ENCODE results near the gene LINGO4. TPM values are rescaled to one million over a fixed set of nuclear protein-coding genes. Genes with fewer than 3 reads are reported as not detected.
A peak's percentile ranks its signal among the peaks of the same experiment; 100 is the strongest.
"Not testable (repeated sequence)": the region's sequence is repeated elsewhere in the genome, so short reads cannot be mapped to it uniquely, and the experiment has no call there.

Gene LINGO4
- polyA plus RNA-seq, 1 donor = 0.40 TPM

DNA sequence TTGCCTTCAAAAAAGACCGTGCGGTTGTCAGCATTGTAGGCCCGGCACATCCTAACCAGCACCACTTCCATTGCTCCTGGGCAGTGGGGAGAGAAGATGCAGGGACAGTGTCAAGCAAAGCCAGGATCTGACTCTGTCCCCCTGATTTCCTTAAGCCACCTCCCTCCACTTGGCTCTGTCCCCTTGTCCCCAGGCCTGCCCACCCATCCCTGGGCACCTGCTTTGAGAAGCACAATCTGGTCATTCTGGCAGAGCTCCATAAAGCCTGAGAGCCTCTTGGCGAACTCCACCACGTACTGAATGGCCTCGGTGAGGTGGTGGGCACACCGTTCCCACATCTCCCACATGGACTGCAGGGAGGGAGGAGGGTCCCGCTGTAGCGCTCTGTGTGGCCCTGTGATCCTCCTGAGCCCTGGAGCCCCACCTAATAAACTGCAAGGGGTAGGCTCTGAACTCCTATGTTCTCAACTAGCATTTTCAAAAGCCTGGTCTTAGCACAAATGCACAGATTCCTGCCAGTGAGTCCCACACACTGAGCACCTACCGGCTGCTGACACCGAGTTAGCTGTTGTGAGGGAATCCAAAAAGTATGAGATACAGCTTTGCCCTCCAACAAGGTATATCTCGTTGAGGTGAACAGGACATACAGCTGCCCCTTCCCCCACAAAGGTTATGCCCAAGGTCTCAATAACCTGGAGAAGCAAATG lies 8.2 kb upstream of the LINGO4 start:
- no peak for DNase-seq

DNA sequence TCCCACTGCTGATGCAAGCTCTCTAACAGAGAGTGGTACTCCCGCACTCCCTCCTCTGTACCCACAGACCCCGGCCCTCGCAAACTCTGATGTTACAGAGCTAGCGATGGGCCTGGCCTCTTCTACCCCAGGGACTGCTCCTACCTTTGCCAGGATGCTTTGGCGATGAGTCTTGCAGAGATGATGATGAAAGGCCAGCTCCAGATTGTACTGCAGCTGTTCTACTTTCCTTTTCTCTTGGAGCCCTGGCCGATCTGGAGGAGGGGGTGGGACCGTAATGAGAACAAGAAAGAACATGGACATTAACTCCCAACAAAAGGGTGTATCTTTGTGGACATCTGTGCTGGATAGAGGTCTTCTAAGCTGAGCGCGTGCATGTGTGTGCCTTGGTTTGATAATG lies 6.0 kb upstream of the LINGO4 start:
- no peak for DNase-seq

DNA sequence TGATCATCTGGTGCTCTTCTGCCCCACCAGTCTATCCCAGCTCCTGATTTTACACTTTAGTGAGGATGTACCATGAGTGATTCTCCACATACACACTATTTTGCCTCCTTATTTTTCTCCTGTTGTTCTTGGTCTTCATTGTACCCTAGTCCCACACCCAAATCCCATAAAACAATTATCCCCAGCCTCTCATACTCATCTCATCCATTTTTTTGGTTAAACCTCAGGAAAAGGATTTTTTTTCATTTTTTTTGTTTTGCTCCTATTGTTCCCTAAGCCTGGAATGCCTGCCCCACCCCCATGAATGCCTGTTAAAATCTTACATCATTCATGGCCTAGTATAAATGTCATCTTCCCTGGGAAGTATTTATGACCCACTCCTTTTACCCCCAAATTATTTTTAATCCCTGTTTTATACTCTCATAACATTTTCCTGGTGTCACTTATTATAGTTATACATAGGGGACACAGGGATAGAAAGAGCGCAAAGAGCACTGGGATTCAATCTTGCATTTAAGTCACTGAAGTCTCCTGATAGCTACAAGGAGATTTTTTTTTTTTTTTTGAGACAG lies 4.9 kb upstream of the LINGO4 start:
- no peak for DNase-seq

DNA sequence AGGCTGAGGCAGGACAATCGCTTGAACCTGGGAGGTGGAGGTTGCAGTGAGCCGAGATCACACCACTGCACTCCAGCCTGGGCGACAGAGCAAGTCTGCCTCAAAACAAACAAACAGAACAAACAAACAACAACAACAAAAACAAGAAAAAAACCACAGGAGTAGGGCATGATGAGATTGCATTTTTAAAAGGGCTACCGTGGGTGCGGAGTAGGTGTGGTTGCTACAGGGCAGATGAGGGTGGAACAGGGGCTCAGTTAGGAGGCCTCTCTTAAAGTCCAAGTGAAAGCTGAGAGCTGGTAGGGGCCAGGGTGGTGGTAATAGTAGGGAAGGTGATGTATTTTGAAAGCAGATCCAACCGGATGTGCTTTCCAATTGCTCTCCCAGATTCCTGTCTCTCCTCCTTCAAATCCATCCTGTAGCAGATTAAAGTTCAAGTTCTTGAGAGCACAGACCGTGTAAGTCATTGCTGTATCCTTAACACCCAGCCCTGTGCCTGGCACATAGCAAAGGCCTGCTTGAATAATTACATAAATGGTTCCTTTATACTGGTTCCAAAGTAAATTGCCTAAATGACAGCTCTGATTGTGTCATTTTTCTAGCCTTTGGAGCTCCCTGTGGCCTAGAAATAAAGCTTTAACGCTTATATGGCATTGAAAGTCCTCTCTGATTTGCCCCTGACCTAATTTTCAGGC lies 4.2 kb upstream of the LINGO4 start:
- DNase-seq = no peak

DNA sequence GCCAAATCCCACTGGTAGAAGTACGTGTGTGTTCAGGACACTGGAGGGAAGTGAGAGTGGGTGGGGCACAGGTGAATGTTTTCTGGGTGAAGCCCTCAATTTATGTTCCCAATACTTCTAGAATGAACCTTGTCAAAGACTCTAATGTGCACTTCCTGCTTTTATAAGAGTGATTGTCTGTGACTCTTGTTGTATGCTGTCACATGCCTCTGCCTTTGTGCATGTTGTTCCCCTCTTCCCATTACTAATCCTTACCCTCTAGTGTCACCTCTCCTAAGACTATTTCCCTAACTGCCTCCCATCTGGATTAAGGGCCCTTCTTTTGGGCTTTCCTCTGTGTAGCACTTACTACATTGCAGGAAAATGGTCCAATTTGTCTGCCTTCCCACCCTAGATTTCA lies 2.5 kb upstream of the LINGO4 start:
- no peak for DNase-seq

DNA sequence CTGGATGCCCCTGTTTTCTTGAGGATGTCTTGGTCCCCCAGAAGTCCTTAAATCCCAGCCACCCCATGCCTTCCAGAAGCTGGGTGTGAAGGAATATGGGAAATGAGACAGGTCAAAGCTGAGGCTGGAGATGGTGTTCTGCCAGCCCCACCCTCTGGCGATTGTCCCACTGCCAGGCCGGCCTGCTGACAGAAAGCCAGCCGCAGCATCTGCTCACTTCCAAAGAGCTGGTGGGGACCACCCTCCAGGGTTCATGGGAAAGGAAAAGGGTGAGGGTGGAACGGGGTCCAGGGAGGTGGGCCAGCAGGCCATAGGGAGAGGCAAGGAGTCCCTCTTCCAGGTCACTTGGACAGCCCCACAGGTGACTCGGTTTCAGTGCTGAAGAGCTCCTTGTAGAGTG lies 1.9 kb upstream of the LINGO4 start:
- DNase-seq = no peak

DNA sequence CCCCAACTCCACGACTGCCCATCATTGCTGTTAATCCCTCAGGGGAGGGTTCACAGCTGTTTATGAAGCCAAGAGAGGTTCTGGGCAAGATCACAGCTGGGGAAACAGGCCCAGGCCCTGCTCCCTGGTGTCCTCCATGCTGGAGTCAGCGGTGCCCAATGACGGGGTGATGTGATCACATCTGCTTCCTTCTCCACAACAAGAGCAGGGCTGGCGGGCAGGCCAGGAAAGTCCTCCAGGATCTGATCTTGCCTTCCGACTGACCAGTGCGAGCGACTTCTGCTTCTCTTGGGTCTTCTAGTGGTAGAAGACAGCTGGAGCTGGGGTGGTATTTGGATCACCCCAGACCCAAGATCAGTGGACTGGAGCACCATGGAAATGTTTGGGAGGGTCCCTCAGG lies 951 bp upstream of the LINGO4 start:
- DNase-seq = no peak

DNA sequence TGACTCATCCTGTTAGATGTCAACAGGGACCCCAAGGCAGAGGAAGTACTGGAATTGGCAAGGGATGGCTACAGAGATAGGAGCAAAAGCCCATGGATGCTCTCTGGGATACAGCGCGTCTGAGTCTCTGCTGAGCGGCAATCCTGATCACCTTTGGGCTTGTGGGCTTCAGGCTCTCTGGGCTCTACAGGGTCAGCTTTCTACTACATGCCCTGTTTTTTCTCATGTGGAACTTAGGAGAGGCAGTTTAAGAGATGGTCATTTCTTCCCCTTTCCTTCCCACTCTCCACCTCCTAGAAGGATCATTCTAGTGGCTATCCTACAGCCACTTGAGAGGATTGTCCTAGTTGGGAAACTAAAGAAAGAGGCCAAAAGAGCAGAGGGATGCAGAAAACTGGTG lies 1.3 kb downstream of the LINGO4 start:
- DNase-seq = no peak

DNA sequence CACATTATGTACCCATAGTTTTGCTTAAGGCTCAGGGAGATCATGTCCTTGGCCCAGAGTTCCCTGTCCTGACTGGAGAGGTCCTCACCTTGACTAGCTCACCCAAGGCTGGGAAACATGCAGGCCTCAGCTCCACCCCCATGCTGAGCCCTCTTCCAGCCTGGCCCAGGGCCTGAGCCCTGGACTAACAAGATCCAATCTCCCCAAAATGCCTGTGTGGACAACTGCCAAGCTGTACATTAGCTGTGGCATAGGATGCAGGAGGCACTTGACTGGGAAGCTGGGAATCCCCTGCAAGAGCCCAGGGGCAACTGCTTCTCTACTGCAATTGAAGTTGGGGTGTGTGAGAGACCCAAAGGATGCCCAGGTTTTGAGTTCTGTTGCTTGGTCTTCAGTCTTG lies 2.1 kb downstream of the LINGO4 start:
- DNase-seq = no peak

DNA sequence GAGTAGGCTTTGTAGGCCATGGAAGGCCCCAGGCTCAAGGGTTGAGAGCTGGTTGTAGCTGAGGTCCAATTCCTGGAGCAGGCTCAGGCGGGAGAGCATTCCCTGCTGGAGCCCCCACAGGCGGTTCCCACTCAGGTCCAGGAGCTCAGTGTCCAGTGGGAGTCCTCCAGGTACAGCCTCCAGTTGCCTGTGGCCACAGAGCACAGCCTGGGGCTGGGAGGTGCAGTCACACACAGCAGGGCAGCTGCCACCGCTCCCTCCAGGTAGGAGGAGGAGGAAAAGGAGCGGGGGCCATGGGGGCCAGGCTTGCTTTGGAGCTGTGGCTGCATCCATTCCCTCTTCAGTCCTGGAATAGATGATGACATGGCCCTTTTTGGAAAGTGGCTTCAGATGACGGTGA lies 2.8 kb downstream of the LINGO4 start:
- no peak for DNase-seq

DNA sequence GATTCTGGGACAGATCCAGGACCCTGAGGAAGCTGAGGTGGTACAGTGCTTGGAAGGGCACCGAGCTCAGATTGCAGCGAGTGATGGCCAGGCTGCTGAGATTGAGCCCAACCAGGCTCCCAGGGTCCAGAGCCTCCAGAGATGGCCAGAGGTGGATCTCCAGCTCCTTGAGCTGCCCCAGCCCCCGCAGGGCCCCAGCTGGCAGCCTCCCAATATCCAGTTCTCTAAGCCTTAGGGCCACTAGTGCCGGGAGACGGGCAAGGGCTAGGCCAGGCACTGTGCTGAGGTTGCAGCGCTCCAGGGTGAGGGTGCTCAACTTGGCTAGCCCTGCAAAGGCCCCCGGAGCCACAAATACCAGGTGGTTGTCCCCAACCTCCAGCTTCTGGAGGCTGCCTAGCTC lies 3.4 kb downstream of the LINGO4 start:
- no peak for DNase-seq

DNA sequence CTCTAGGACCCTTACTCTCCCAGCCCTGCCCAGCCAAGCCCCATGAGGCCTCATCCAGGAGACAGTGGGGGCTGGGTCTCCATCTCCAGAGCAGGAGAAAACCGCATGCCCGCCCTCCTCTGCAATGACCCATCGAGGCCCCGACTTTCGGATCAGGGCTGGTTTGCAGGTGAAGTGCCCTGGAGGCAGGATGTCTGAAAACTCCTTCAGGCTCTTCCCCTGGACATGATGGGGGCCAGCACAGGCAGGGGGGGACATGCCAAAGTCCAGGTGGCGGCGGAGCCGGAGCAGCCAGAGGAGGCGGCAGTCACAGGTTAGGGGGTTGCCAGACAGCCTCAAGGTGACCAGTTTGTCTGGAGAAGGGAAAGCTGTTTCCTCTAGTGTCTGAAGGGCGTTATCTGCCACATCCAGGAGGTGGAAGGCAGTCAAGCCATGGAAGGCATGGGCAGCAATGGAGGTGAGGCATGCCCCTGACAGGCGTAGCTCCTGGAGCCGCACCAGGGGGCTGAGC lies 3.9 kb downstream of the LINGO4 start:
- DNase-seq = no peak

DNA sequence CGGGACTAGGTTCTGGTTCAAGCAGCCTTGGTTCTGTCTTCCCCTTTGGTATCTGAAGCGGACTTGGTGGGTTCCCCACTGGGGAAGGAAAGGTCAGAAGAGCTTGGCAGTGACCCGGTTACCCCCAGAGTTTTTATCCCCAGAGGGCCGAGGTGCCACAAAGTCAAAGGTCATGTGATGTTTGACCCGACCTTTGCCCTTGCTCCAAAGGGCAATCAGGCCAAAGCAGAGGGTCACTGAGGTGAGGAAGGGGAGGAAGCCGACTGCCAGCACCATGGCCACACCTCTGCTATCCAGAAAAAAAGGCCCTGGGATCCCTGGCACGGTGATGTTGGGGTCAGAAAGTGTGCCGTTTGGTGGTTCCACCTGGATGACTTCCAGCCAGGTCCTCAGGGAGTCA lies 4.4 kb downstream of the LINGO4 start:
- no peak for DNase-seq

DNA sequence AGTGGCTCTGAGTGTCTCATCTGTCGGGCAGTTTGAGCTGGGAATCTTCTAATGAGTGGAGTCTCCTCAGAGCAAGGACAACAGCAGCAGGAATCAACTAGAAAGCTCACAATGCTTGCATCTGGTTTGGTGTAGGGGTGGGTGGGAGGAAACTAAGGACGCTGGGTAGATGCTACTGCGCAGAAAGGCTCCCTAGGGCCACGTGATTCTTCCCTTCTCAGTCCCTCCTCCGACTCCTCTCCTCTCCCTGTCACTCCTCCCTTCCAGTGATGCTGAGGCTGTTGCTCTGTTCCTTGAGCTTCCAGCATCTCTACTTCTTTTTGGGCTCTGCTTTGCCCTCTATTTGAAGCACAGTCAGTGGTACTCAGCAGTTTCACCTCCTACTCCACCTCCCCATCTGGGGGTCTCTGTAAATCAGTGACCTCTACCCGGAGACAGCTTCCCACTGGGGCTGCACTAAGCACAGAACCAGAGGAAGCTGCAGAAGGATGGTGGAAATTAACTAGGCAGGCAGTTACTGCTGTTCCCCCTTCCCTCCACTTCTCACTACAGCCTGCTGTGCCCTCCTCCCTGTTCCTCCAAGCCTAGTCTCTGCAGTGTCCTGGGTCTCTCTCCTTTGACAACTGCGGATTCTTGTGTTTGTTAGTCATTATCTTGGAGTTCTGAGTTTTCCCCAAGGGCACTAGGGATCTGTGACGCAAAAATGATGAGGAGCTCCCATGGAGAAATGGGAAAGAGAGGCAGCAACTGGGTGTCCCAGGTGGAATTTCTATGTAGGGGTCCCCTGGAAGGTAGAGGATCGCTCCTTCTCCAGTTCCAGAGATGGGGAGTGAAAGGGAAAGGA lies 5.8 kb downstream of the LINGO4 start:
- no peak for DNase-seq

DNA sequence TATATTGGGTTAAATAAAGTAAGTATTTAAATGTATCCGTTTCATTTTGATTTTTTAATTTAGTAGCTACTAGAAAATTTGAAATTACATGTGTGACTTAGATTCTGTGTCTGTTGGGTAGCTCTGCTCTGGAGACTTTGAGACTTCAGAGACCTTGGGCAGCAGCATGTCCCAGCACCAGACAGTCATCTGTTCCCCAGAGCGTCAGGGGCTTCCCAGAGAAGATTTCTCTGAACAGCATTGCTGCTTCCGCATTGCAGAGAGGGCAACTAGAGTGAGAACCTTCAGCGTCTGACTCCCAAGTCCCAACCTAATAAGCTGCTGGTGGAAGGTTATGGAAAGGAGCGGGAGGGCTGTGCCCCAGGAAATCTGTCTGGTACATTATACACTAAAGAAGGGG lies 6.6 kb downstream of the LINGO4 start:
- DNase-seq = no peak

DNA sequence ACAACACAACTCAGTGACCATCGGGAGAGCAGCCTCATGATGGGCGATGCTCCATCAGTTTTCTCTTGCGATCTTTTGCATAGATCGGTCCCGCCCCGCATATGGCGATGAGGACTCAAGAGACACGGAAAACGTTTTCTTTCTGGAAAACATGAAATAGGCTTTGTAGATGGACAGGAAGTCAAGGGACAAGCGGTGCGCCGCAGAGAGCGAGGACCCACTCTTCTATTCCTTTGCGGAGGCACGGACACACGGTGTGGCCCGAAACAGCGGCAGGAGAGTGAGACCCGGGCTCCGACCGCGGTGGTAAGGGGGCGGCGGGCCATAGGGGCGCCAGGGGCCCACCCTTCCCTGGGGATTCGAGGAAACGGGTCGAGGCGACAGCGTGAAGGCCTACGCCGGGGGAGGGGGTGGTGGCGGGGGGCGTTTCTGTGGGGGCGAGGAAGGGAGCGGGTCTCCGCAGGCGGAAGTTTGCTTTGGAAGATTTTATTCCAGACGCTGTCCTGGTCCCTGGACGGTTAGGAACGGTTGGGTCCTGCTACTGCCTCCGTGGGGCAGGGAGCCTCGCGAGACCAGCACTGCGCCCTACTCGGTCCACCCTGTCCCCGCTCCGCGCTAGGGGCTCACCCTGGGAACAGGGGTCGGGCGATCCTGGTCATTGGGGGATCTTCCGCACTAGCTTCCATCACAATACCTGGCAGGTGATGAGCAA lies 14.1 kb downstream of the LINGO4 start:
- no peak for DNase-seq

DNA sequence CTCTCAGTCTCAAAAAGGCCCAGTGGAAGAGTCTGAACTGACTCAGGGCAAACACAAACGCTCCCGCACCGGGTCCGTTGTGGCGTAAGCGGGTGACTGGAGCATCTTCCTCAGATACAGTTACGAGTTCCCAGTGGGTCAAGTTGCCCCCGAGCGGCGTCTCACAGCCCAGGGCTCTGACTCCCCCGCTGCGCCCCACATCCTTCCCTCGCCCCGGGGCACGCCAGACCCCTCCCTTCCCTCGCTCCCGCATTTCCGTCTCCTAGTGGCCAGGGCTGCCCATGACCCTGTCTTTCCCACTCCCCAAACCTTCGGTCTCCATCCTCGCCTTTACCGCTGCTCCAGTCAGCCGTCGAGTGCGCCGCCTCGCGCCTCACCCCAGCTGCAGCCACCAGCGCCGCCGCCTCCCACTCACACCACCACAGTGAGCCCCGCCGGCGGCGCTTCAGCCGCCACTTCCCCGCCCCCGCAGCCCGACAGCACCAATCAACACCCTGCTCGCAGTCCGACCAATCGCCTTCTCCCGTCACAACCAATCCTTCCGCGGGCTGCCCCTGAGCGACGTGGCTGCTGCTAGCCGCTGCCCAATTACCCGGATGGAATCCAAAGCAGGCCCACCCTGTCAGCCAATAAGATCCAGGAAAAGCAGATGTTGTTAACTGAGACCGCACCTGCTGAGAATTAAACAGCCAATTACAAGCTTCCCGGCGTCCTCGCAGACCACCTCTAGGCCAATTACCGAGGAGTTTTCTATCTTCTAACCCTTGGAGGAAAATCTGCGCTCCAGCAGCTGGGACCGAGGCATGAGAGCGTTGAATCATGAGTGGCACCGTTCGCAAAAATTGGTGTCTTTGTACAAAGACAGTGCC lies 14.9 kb downstream of the LINGO4 start, which contains the start of gene TDRKH:
Gene TDRKH, minus strand, starts transcription at position 430 of the 869 bp plus-strand sequence. CDS start 7,478 bp downstream, outside the sequence.
- DNase-seq = peak; percentile 95

DNA sequence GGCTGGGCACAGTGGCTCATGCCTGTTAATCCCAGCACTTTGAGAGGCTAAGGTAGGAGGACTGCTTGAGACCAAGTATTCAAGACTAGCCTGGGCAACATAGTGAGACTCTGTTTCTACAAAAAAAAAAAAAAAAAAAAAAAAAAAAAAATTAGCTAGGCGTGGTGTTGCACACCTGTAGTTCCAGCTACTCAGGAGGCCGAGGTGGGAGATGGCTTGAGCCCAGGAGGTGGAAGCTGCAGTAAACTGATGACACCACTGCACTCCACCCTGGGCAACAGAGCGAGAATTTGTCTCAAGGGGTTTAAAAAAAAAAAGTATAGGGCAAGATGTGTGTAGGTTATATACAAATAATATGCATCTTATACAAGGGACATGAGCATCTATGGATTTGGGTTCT lies 17.5 kb downstream of the LINGO4 start:
- no peak for DNase-seq

DNA sequence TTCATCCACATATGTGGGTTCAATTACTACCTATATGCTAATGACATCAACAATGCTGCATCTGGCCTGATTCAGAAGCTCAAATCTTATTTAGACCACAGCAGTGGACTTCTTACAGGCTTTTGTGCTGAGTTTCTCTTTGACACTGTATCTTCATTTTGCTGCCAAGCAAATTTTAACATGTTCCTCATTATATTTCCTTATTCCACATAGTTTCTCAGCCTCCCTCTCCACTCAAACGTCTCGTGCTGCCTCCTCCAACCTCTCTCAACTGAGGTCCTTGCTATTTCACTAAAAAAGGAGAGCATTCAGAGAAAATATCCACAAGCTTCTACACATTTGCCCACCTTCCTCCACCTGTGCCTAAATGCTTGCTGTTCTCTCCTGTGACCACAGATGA lies 21.4 kb downstream of the LINGO4 start:
- DNase-seq = no peak

DNA sequence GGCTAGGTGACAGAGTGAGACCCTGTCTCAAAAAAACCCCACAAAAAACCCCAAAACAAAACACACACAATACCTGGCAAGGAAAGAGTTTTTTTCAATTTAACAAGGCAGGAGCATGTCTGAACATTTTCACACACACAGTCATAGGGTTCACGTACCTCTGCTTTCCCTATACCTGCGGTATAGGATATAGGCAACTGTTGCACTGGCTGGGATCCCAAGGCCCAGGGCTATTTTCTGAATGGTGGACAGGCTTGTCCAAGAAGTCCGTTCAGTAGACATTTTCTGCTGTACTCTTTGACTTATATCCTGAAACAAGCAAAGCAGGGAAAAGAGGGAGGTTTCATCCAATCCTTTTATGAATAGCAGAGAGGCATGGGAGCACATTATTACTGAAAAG lies 22.5 kb downstream of the LINGO4 start:
- DNase-seq = no peak

DNA sequence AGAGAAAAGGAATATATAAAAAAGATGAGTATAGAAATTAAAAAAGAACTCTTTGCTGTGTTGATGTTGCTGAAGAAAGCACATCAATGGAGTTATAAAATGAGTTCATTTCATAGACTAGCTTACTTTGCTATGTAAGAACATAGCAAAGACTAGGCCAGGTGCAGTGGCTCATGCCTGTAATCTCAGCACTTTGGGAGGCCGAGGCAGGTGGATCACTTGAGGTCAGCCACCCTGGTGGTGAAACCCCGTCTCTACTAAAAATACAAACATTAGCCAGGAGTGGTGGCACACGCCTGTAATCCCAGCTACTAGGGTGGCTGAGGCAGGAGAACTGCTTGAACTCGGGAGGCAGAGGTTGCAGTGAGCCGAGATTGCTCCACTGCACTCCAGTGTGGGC lies 23.2 kb downstream of the LINGO4 start:
- DNase-seq = not testable (repeated sequence)

Measured in hindlimb muscle (tissue), 1 donor.